ENCODE data around the gene CD47.
A peak's percentile ranks its signal among the peaks of the same experiment; 100 is the strongest.

The CD47 gene

GRCh38 chr3:108090049-108090700 lies 656 bp downstream of the CD47 start:
- DNase-seq = peak; percentile 74

- peak; percentile 41 for DNase-seq
Measured at GRCh38 chr3:108089579-108089978, 1.3 kb downstream of the CD47 start.

- DNase-seq = no peak
Measured at GRCh38 chr3:108088697-108089096, 2.1 kb downstream of the CD47 start.

GRCh38 chr3:108088146-108088545 lies 2.7 kb downstream of the CD47 start:
- no peak for DNase-seq

- no peak for DNase-seq
Measured at GRCh38 chr3:108086653-108087052, 4.2 kb downstream of the CD47 start.

- DNase-seq = no peak
Measured at GRCh38 chr3:108085810-108086350, 5.0 kb downstream of the CD47 start.

GRCh38 chr3:108085370-108085769 lies 5.5 kb downstream of the CD47 start:
- no peak for DNase-seq

GRCh38 chr3:108079877-108080276 lies 11.0 kb downstream of the CD47 start:
- DNase-seq = peak; percentile 43

- no peak for DNase-seq
Measured at GRCh38 chr3:108079043-108079442, 11.8 kb downstream of the CD47 start.

GRCh38 chr3:108076564-108076963 lies 14.3 kb downstream of the CD47 start:
- no peak for DNase-seq

GRCh38 chr3:108073764-108074431 lies 16.9 kb downstream of the CD47 start:
- no peak for DNase-seq

GRCh38 chr3:108071368-108071767 lies 19.5 kb downstream of the CD47 start:
- no peak for DNase-seq

GRCh38 chr3:108070356-108070755 lies 20.5 kb downstream of the CD47 start:
- DNase-seq = no peak

GRCh38 chr3:108067768-108068167 lies 23.1 kb downstream of the CD47 start:
- no peak for DNase-seq

- DNase-seq = no peak
Measured at GRCh38 chr3:108065096-108065495, 25.7 kb downstream of the CD47 start.

- DNase-seq = no peak
Measured at GRCh38 chr3:108064293-108064887, 26.4 kb downstream of the CD47 start.

GRCh38 chr3:108062051-108062450 lies 28.8 kb downstream of the CD47 start:
- DNase-seq = no peak

GRCh38 chr3:108060331-108060730 lies 30.5 kb downstream of the CD47 start:
- no peak for DNase-seq

GRCh38 chr3:108055931-108056330 lies 34.9 kb downstream of the CD47 start:
- DNase-seq = no peak

- DNase-seq = no peak
Measured at GRCh38 chr3:108054935-108055334, 35.9 kb downstream of the CD47 start.

- no peak for DNase-seq
Measured at GRCh38 chr3:108053483-108053882, 37.3 kb downstream of the CD47 start.

- peak; percentile 50 for DNase-seq
Measured at GRCh38 chr3:108053067-108053466, 37.8 kb downstream of the CD47 start.

- DNase-seq = no peak
Measured at GRCh38 chr3:108051005-108051404, 39.8 kb downstream of the CD47 start.

- DNase-seq = no peak
Measured at GRCh38 chr3:108047987-108048386, 42.8 kb downstream of the CD47 start.

Measured in NCI-H2171 treated with DMSO at 0.1 percent for 48 hours (cell line).